OCI-LY3 (cell line): ENCODE results near the gene DMWD.
"Not testable (repeated sequence)": the region's sequence is repeated elsewhere in the genome, so short reads cannot be mapped to it uniquely, and the experiment has no call there.

Experiments
- H2AFZ ChIP-seq: fragments of 200-600, 300-600 bp; shearing (Covaris generic); 2 replicates; pipeline ENCODE4 v1.6.0; 2014; ENCODE audit warnings: antibody characterized with exemption, low read depth, low read length
- H3K27ac ChIP-seq: fragments of 200-600, 300-600 bp; sonication (generic); 2 replicates; pipeline ENCODE4 v1.5.1; 2014; ENCODE audit warnings: mild to moderate bottlenecking, low read length, moderate library complexity, mixed read lengths
- H3K27me3 ChIP-seq: fragments of 200-600, 300-600 bp; sonication (generic); 2 replicates; pipeline ENCODE4 v1.6.1; 2014; ENCODE audit warnings: low read depth, low read length, mixed read lengths
- H3K36me3 ChIP-seq: fragments of 200-600, 300-600 bp; sonication (generic); replicated peaks from 2 replicates; pipeline ENCODE3; 2014; ENCODE audit warnings: low read depth, low read length, mixed read lengths
- H3K4me1 ChIP-seq: fragments of 300-600, 200-600 bp; sonication (generic); 2 replicates; pipeline ENCODE4 v1.6.1; 2014; ENCODE audit warnings: low read length, mixed read lengths
- H3K4me2 ChIP-seq: fragments of 200-600, 300-600 bp; sonication (generic); 2 replicates; pipeline ENCODE4 v1.6.1; 2014; ENCODE audit warnings: low read length, mixed read lengths
- H3K4me3 ChIP-seq: fragments of 300-600, 200-600 bp; sonication (generic); 2 replicates; pipeline ENCODE4 v1.5.1; 2014; ENCODE audit warnings: antibody characterized with exemption, mild to moderate bottlenecking, low read length, moderate library complexity
- H3K79me2 ChIP-seq: fragments of 300-600, 200-600 bp; shearing (Covaris generic); 2 replicates; pipeline ENCODE4 v1.6.1; 2014; ENCODE audit warnings: mild to moderate bottlenecking, low read length, mixed read lengths
- H3K9ac ChIP-seq: fragments of 300-600, 200-600 bp; shearing (Covaris generic); 2 replicates; pipeline ENCODE4 v1.6.0; 2014; ENCODE audit warnings: mild to moderate bottlenecking, low read length, moderate library complexity
- H3K9me3 ChIP-seq: fragments of 200-600, 300-600 bp; shearing (Covaris generic); 2 replicates; pipeline ENCODE4 v1.6.1; 2014; ENCODE audit warnings: low read length, mixed read lengths; ENCODE audit not compliant: insufficient read depth
- H4K20me1 ChIP-seq: fragments of 200-600, 300-600 bp; sonication (generic); 2 replicates; pipeline ENCODE4 v1.6.1; 2016; ENCODE audit warnings: low read length, mixed read lengths; ENCODE audit not compliant: insufficient read depth
- EZH2phosphoT487 ChIP-seq: fragments of 200-600 bp; shearing (Covaris generic); IDR thresholded peaks from 2 replicates; pipeline ENCODE4 v1.6.1; 2018; ENCODE audit warnings: antibody characterized with exemption, mixed run types, low read depth
- TF ChIP-seq, protein P1 (sequence below): fragments of 200-600, 300-600 bp; sonication (generic); IDR thresholded peaks from 2 replicates; pipeline ENCODE4 v1.5.1; 2014; ENCODE audit warnings: antibody characterized with exemption, low read length, low read depth

DMWD gene

DNA sequence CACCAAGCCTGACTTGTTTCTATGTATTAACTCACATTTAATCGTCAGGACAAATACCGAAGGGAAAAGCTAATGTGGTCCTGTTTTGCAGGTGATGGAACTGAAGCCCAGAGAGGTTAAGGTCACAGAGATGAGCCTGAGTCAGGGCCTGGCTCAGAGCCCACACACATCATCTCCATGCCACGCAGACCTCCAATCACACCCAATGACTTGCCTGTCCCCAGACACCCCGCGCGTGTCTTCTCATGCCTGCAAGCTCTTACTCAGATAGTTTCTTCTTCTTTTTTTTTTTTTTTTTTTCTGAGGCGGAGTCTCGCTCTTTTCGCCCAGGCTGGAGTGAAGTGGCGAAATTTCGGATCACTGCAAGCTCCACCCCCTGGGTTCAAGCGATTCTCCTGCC is 40.0 kb downstream of the DMWD start:
- H3K9ac ChIP-seq = no peak overlapping the region
- H3K9me3 ChIP-seq = no peaks in the 10 kb centered on the region
- no peaks in the 10 kb centered on the region for H3K4me1 ChIP-seq
- no peaks in the 10 kb centered on the region for H3K27me3 ChIP-seq
- H3K4me2 ChIP-seq = no peak overlapping the region
- H3K79me2 ChIP-seq = no peaks in the 10 kb centered on the region
- H3K36me3 ChIP-seq = no peaks in the 10 kb centered on the region
- no peak for TF ChIP-seq EZH2phosphoT487
- TF ChIP-seq, protein P1, sequence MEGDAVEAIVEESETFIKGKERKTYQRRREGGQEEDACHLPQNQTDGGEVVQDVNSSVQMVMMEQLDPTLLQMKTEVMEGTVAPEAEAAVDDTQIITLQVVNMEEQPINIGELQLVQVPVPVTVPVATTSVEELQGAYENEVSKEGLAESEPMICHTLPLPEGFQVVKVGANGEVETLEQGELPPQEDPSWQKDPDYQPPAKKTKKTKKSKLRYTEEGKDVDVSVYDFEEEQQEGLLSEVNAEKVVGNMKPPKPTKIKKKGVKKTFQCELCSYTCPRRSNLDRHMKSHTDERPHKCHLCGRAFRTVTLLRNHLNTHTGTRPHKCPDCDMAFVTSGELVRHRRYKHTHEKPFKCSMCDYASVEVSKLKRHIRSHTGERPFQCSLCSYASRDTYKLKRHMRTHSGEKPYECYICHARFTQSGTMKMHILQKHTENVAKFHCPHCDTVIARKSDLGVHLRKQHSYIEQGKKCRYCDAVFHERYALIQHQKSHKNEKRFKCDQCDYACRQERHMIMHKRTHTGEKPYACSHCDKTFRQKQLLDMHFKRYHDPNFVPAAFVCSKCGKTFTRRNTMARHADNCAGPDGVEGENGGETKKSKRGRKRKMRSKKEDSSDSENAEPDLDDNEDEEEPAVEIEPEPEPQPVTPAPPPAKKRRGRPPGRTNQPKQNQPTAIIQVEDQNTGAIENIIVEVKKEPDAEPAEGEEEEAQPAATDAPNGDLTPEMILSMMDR = no peak
- H3K4me3 ChIP-seq = no peak overlapping the region
- H3K27ac ChIP-seq = no peak overlapping the region
- no peaks in the 10 kb centered on the region for H4K20me1 ChIP-seq
- no peak overlapping the region for H2AFZ ChIP-seq

DNA sequence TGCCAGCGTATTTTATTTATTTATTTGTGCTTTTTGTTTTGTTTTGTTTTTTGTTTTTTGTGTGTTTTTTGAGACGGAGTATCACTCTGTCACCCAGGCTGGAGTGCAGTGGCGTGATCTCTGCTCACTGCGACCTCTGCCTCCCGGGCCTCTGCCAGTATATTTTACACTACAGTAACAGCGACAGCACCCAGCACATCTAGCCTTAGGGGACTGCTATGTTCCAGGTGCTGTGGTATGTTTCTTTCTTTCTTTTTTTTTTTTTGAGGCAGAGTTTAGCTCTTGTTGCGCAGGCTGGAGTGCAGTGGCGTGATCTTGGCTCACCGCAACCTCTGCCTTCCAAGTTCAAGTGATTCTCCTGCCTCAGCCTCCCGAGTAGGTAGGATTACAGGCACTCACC is 41.2 kb downstream of the DMWD start:
- not testable (repeated sequence) for H3K27me3 ChIP-seq, H2AFZ ChIP-seq, H3K4me1 ChIP-seq, H3K4me3 ChIP-seq, H3K27ac ChIP-seq, H3K4me2 ChIP-seq, H3K36me3 ChIP-seq, H3K9me3 ChIP-seq, H3K9ac ChIP-seq, H4K20me1 ChIP-seq, H3K79me2 ChIP-seq

DNA sequence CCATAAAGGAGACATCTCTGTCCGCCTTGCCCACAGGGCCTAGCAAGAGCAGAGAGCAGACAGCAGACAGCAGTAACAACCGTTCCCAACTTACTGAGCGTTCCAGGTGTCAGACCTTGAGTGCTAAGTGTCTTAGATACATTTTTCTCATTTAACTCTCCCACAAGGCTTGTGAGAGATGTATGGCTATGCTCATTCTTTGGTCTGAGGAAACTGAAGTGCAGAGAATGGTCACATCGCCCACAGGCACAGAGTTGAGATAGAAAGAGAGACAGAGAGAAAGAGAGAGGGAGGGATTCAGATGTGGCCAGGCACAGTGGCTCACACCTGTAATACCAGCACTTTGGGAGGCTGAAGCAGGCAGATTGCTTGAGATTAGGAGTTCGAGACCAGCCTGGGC is 45.1 kb downstream of the DMWD start:
- no peak for TF ChIP-seq EZH2phosphoT487
- TF ChIP-seq, protein P1 = no peak
- H3K27ac ChIP-seq = no peak overlapping the region

DNA sequence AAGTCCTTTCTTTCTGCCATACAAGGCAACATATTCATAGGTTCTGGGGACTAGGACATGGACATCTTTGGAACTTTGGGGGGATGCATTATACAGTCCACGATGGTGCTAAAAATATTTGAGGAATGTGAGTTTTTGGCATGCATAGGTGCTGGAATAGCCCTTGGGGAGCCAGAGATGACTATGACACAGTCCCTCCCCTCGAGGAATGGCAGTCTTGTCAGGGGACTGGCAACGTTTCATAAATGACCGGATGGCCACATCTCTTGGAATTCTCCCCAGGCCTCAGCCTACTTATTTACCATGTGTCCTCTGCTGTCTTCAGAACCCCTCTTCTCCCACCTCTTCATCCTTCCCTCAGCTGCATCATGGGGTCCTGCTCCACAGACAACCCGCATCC is 45.8 kb downstream of the DMWD start:
- no peaks in the 10 kb centered on the region for H4K20me1 ChIP-seq
- no peaks in the 10 kb centered on the region for H3K4me1 ChIP-seq
- no peaks in the 10 kb centered on the region for H3K9me3 ChIP-seq
- TF ChIP-seq, protein P1 = no peak
- no peak for TF ChIP-seq EZH2phosphoT487
- H3K9ac ChIP-seq = no peak overlapping the region
- no peak overlapping the region for H3K4me2 ChIP-seq
- H3K79me2 ChIP-seq = no peaks in the 10 kb centered on the region
- no peaks in the 10 kb centered on the region for H3K36me3 ChIP-seq
- no peak overlapping the region for H3K27ac ChIP-seq
- no peak overlapping the region for H3K4me3 ChIP-seq
- peaks cover 12% of the 10 kb centered on the region for H3K27me3 ChIP-seq
- no peak overlapping the region for H2AFZ ChIP-seq

More for the DNA sequence above, 45.1 kb downstream of the DMWD start:
- Histone ChIP-seq H2AFZ (no peak overlapping the region), H3K9me3 (no peaks in the 10 kb centered on the region), H3K27me3 (peaks cover 12% of the 10 kb centered on the region), H3K36me3 (no peaks in the 10 kb centered on the region), H3K4me2 (no peak overlapping the region), H3K4me3 (no peak overlapping the region), H3K4me1 (no peaks in the 10 kb centered on the region), H3K9ac (no peak overlapping the region), H3K79me2 (no peaks in the 10 kb centered on the region), H4K20me1 (no peaks in the 10 kb centered on the region)

DNA sequence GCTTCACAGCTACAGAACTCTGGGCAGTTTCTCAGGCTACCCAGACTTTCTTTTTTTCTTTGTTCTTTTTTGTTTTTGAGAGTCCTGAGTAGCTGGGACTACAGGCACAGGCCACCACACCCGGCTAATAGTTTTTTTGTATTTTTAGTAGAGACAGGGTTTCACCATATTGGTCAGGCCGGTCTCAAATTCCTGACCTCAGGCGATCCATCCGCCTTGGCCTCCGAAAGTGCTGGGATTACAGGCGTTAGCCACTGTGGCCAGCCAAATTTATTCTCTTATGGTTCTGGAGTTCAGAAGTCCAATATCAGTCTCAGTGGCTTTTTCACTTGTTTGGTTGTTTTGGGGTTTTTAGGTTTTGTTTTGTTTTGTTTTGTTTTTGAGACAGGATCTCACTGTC is 47.0 kb downstream of the DMWD start:
- no peaks in the 10 kb centered on the region for H3K4me1 ChIP-seq
- no peaks in the 10 kb centered on the region for H3K9me3 ChIP-seq
- H3K36me3 ChIP-seq = no peaks in the 10 kb centered on the region
- H3K79me2 ChIP-seq = no peaks in the 10 kb centered on the region
- TF ChIP-seq, protein P1 = no peak
- TF ChIP-seq EZH2phosphoT487 = no peak
- peaks cover 12% of the 10 kb centered on the region for H3K27me3 ChIP-seq
- H4K20me1 ChIP-seq = no peaks in the 10 kb centered on the region
- H3K4me3 ChIP-seq = no peak overlapping the region
- H3K9ac ChIP-seq = no peak overlapping the region
- H2AFZ ChIP-seq = no peak overlapping the region
- no peak overlapping the region for H3K4me2 ChIP-seq
- H3K27ac ChIP-seq = no peak overlapping the region
